Fibroblast of villous mesenchyme (primary cell): ENCODE data around the gene NUDT2. TPM values are rescaled to one million over a fixed set of nuclear protein-coding genes. Genes with fewer than 3 reads are reported as not detected.
A peak's percentile ranks its signal among the peaks of the same experiment; 100 is the strongest.
"Not testable (repeated sequence)": the region's sequence is repeated elsewhere in the genome, so short reads cannot be mapped to it uniquely, and the experiment has no call there.

Experiments used
- DNase-seq: peaks from one replicate; pipeline ENCODE4 v3.0.0-alpha.2; 2010; ENCODE audit warnings: low read depth
- H3K4me3 ChIP-seq: 2 replicates; pipeline ENCODE4 v1.5.1; 2011; ENCODE audit warnings: low read depth, mild to moderate bottlenecking, low read length
- total RNA-seq: library from RNA; depleted of rRNA; stranded (reverse); fragments of >200 nt; gene quantifications from 2 replicates; pipeline ENCODE4 v1.2.3, GENCODE V29; 2012
- TF ChIP-seq, protein P1 (sequence below): IDR thresholded peaks from 2 replicates; pipeline ENCODE4 v1.5.1; 2012; ENCODE audit warnings: low read depth, mild to moderate bottlenecking, low read length; ENCODE audit not compliant: insufficient read depth

Gene NUDT2
- total RNA-seq, 1 donor, result 30.2 TPM

DNA sequence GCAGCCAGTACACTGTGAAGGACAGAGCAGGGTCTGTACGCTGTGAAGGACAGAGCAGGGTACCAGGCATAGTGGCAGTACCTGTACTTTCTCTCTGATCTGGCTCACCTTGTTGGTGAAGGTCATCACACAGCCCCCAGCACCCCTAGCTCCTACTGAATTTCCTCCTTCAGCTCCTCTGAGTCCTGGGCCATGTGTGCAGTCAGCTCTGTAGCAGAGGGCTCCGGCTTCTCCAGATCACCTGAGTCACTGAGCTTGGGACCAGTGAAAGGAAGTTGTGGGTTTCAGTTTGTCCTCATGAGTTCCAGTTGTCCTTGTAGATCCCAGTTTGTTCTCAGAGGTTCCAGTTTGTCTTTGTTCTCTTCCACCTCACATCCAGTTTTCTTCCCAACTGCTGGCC, 5.5 kb downstream of the NUDT2 start:
- H3K4me3 ChIP-seq, result no peak overlapping the region
- TF ChIP-seq, protein P1, sequence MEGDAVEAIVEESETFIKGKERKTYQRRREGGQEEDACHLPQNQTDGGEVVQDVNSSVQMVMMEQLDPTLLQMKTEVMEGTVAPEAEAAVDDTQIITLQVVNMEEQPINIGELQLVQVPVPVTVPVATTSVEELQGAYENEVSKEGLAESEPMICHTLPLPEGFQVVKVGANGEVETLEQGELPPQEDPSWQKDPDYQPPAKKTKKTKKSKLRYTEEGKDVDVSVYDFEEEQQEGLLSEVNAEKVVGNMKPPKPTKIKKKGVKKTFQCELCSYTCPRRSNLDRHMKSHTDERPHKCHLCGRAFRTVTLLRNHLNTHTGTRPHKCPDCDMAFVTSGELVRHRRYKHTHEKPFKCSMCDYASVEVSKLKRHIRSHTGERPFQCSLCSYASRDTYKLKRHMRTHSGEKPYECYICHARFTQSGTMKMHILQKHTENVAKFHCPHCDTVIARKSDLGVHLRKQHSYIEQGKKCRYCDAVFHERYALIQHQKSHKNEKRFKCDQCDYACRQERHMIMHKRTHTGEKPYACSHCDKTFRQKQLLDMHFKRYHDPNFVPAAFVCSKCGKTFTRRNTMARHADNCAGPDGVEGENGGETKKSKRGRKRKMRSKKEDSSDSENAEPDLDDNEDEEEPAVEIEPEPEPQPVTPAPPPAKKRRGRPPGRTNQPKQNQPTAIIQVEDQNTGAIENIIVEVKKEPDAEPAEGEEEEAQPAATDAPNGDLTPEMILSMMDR, result no peak
- DNase-seq, result no peak

DNA sequence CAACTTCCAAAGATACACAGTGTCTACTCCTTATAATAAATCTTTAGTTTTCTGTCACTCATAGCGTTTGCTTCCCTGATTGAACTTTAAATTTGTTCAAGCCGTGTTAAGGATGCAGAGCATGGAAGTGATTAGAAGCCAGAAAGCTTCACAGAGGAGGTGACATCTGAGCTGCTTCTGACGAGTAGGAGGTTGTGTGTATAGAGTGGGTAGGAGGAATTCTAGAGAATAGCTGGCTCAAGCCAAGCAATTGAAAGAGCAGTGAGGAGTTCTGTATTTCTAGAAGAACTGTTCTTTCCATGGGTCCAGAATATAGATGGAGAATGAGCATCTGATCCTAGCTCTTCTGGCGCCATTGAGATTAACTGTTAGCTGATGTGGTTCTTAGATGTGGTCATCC, 6.0 kb downstream of the NUDT2 start:
- TF ChIP-seq, protein P1, result no peak
- no peak overlapping the region for H3K4me3 ChIP-seq
- DNase-seq, result no peak

DNA sequence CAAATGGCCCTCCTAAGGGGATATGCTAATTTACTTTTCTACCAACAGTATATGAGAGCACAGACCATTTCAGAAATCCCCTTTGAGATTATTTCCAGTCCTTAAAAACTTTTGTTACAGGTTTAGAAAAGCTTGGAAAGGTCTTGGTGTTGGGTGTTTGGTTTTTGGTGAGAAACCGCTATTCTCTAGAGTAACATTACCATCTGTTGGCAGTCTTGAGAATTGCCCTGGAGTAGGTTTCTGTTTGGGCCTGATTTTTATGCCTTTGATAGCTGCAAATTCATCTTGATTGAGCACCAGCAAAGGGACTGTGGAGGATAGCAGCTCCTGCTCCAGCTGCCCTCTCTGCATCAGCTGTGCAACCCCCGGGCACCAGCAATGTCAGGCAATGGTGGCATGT, 8.0 kb downstream of the NUDT2 start:
- H3K4me3 ChIP-seq, result no peak overlapping the region
- TF ChIP-seq, protein P1, result peak; percentile 23
- no peak for DNase-seq

DNA sequence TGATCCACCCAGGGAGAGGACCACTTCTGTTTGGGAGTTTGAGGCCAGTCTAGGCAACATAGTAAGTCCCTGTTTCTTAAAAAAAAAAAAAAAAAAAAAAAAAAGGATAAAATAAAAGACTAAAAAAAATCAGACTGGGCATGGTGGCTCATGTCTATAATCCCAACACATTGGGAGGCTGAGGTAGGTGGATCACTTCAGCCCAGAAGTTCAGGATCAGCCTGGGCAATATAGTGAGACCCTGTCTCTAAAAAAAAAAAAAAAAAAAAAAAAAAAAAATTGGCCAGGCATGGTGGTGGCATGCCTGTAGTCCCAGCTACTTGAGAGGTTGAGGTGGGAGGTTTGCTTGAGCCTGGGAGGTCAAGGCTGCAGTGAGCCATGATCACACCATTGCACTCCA, 8.7 kb downstream of the NUDT2 start:
- H3K4me3 ChIP-seq, DNase-seq: not testable (repeated sequence)

DNA sequence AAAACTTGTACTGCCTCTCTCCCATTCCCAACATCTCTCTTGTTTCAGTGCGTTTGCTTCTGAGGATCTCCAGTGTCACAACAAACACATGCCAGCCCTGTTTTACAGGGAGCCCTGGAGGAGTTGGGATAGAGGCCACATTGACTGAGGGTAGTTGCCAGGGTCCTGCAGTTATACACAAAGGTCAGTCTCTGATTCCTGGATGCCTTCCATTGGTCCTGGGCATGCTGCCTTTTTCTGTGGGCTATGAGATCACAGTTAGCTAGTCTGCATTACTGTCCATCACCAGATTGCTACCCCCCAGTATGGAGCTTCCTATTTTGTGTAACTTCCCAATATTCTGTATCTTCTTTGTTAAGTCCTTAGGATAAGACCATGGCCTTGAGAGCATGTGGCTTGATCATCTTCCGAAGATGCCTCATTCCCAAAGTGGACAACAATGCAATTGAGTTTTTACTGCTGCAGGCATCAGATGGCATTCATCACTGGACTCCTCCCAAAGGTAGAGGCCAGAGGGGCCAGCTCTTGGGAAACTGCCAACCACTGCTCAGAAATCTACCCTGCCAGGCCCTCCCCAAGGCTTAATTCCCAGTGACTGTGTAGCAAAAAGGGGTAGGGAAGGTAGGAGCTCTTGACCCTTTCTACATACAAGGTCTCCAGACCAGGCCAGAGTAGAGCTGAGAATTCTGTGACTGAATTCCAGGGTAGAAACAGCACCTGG, 9.5 kb downstream of the NUDT2 start:
- no peak for DNase-seq
- H3K4me3 ChIP-seq, result no peak overlapping the region
- TF ChIP-seq, protein P1, result no peak

DNA sequence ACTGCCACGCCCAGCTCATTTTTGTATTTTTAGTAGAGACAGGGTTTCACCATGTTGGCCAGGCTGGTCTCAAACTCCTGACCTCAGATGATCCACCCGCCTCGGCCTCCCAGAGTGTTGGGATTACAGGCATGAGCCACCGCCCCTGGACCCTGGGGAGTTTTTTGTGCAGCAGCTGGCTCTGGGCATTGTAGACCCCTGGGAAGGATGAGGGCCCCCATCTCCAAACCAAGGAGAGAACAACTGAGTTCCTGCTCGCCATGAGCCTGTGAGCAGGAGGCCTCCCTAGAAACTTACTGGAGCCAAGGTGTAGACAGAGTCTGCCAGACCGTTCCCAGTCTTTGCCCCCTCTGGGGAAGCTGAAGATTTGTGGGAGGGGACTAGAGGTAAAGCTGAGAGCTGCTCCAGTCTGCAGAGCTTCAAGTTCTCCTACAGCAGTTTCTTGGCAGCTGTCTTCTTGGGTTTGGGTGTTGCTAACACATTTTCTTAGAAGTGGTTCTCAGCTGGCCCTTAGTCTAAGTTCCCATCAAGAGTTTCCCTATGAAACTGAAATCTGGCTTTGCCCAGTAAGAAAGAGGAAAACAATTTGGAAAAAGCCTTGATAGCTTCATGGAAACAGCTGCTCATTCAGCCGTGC, 12.4 kb downstream of the NUDT2 start:
- no peak overlapping the region for H3K4me3 ChIP-seq
- no peak for DNase-seq
- TF ChIP-seq, protein P1, result no peak

DNA sequence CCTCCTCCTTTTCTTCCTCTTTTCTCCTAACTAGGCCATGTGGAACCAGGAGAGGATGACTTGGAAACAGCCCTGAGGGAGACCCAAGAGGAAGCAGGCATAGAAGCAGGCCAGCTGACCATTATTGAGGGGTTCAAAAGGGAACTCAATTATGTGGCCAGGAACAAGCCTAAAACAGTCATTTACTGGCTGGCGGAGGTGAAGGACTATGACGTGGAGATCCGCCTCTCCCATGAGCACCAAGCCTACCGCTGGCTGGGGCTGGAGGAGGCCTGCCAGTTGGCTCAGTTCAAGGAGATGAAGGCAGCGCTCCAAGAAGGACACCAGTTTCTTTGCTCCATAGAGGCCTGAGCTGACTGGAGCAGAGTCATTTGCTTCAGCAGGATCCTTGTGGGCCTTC, 13.7 kb downstream of the NUDT2 start:
- H3K4me3 ChIP-seq, result no peak overlapping the region
- TF ChIP-seq, protein P1, result no peak
- no peak for DNase-seq
